Skeletal muscle satellite cell (primary cell): Measurements from ENCODE around the gene AP2S1.
"Not testable (repeated sequence)": the region's sequence is repeated elsewhere in the genome, so short reads cannot be mapped to it uniquely, and the experiment has no call there.

ENCODE experiments used
- H3K27me3 ChIP-seq: 2 replicates; pipeline ENCODE4 v1.7.0; 2013; ENCODE audit warnings: low read length; ENCODE audit not compliant: control insufficient read depth, insufficient read depth
- H3K36me3 ChIP-seq: 2 replicates; pipeline ENCODE4 v1.7.0; 2013; ENCODE audit warnings: mild to moderate bottlenecking, control low read depth, low read length; ENCODE audit not compliant: insufficient read depth
- H3K4me1 ChIP-seq: 2 replicates; pipeline ENCODE4 v1.7.0; 2013; ENCODE audit warnings: low read length; ENCODE audit not compliant: control insufficient read depth, insufficient read depth
- H3K4me2 ChIP-seq: 2 replicates; pipeline ENCODE4 v1.7.0; 2013; ENCODE audit warnings: mild to moderate bottlenecking, low read length
- H3K4me3 ChIP-seq: 2 replicates; pipeline ENCODE4 v1.7.0; 2013; ENCODE audit warnings: low read length
- H3K9ac ChIP-seq: 2 replicates; pipeline ENCODE4 v1.7.0; 2013; ENCODE audit warnings: mild to moderate bottlenecking, low read depth, low read length, moderate library complexity
- H3K9me3 ChIP-seq: replicated peaks from 2 replicates; pipeline ENCODE4 v1.7.0; 2013; ENCODE audit warnings: mild to moderate bottlenecking, control low read depth, low read length

AP2S1 gene

DNA sequence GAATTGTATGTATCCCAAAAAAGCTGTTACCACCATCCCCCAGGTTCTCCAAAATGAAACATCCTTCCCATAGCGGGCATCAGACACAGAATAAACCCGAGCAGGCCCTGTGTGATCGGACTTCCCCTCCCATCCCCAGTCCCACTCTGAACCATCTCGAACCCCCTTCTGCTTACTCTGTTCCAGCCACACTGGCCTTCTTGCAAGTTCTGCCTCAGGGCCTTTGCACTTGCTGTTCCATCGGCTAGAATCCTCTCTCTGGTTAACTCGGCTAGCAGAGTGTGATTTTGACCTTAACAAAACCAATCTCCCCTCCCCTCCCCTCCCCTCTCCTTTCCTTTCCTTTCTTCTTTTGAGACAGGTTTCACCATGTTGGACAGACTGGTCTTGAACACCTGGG, 15.7 kb downstream of the AP2S1 start:
- Histone ChIP-seq H3K4me2 (no peak overlapping the region), H3K9ac (no peak overlapping the region), H3K4me1 (no peaks in the 10 kb centered on the region), H3K4me3 (no peak overlapping the region), H3K36me3 (peaks cover 25% of the 10 kb centered on the region), H3K27me3 (no peaks in the 10 kb centered on the region), H3K9me3 (no peaks in the 10 kb centered on the region)

DNA sequence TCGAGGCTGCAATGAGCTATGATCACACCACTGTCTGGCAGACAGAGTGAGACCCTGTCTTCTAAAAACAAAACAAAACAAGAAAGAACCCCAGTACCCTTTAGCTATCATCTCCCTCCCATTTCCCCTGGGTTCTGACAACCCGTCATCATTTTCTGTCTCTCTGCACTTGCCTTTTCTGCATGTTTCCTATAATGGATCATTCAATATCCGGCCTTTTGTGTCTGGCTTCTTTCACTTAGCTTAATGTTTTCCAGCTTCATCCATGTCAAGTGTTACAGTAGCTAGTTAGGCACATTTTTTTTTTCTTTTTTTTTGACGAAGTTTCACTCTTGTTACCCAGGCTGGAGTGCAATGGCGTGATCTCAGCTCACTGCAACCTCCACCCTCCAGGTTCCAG, 16.5 kb downstream of the AP2S1 start:
- Histone ChIP-seq H3K4me2 (no peak overlapping the region), H3K4me1 (no peaks in the 10 kb centered on the region), H3K36me3 (peaks cover 17% of the 10 kb centered on the region), H3K4me3 (no peak overlapping the region), H3K27me3 (no peaks in the 10 kb centered on the region), H3K9ac (no peak overlapping the region), H3K9me3 (no peaks in the 10 kb centered on the region)

DNA sequence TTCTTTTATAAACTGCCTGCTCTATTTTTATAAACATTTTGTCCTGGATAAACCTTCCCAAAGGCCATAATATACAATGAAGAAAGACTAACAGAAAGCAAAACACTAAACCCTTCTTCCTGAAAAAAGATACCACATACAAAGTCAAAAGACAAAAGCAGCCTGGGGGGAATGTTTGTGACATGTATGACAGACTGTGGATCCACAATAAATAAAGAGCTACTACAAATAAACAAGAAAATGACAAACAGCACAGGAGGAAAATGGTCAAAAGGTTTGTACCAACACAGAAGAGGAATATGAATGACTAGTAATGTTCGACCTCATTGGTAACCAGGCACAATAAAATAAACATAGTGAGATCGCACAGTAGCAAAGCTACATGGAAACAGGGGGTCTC, 19.8 kb downstream of the AP2S1 start:
- H3K4me1 ChIP-seq: no peaks in the 10 kb centered on the region
- no peak overlapping the region for H3K9ac ChIP-seq
- H3K4me2 ChIP-seq: no peak overlapping the region
- no peak overlapping the region for H3K4me3 ChIP-seq
- H3K27me3 ChIP-seq: no peaks in the 10 kb centered on the region
- no peaks in the 10 kb centered on the region for H3K9me3 ChIP-seq
- peaks cover 4% of the 10 kb centered on the region for H3K36me3 ChIP-seq

DNA sequence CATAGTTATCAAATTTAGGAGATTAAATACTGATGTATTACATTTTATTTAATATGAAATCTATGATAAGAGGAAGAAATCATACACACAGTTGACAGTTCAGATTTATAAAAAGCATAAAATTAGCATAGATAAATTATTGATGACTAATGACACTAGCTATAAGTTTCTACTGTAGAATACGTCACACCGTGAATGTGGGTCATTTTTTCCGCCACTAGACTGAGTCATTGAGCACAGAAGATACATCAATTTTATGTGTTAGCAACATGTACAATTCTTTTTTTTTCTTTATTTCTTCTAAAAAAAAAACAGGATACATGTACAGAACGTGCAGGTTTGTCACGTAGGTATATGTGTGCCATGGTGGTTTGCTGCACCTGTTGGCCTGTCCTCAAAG, 22.2 kb downstream of the AP2S1 start:
- H3K27me3 ChIP-seq: no peaks in the 10 kb centered on the region
- no peak overlapping the region for H3K4me2 ChIP-seq
- no peak overlapping the region for H3K9ac ChIP-seq
- H3K4me3 ChIP-seq: no peak overlapping the region
- no peaks in the 10 kb centered on the region for H3K4me1 ChIP-seq
- no peaks in the 10 kb centered on the region for H3K9me3 ChIP-seq
- no peaks in the 10 kb centered on the region for H3K36me3 ChIP-seq

DNA sequence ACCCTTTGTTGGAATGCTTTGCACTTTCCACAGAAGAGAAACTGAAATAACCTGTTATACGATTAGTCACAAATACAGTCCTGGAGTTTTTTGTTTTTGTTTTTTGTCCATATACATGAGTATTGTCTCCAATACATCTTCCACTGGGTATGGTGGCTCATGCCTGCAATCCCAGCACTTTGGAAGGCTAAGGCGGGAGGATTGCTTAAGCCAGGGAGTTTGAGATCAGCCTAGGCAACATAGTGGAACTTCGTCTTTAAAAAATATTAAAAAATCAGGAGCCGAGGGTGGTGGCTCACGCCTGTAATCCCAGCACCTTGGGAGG, 25.0 kb downstream of the AP2S1 start:
- Histone ChIP-seq H3K36me3 (no peaks in the 10 kb centered on the region), H3K9ac (no peak overlapping the region), H3K4me3 (no peak overlapping the region), H3K4me1 (peaks cover 3% of the 10 kb centered on the region), H3K9me3 (no peaks in the 10 kb centered on the region), H3K4me2 (no peak overlapping the region), H3K27me3 (no peaks in the 10 kb centered on the region)

DNA sequence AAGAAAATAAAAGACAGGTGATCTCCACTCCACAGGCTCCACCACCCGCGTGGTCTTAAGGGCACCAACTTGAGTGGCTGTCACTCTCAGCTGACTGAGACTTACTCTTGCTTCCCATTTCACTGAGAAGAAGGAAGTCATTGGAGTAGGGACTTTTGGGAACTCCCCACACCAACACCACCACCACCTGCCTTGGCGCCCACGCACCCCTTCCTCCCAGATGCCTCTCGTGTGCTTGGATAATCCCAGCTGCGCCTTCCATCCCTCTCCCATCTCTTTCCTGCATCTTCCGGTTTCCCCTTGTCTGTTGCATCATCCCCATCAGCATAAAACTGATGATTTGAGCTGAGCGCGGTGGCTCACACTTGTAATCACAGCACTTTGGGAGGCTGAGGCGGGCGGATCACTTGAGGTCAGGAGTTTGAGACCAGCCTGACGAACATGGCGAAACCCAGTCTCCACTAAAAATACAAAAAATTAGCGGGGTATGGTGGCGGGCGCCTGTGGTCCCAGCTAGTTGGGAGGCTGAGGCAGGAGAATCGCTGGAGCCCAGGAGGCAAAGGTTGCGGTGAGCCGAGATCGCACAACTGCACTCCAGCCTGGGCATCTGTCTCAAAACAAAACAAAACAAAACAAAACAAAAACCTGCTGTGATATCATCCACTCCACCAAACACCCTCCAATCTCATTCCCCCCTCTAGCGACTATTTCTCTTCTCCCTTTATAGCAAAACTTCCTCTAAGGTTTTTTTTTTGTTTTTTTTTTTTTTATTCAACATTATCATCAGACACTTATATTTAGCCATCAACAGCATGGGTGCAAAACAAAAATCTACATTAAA, 25.5 kb downstream of the AP2S1 start:
- Histone ChIP-seq H3K4me3 (no peak overlapping the region), H3K27me3 (no peaks in the 10 kb centered on the region), H3K9me3 (no peaks in the 10 kb centered on the region), H3K4me2 (no peak overlapping the region), H3K4me1 (peaks cover 3% of the 10 kb centered on the region), H3K9ac (no peak overlapping the region), H3K36me3 (no peaks in the 10 kb centered on the region)

DNA sequence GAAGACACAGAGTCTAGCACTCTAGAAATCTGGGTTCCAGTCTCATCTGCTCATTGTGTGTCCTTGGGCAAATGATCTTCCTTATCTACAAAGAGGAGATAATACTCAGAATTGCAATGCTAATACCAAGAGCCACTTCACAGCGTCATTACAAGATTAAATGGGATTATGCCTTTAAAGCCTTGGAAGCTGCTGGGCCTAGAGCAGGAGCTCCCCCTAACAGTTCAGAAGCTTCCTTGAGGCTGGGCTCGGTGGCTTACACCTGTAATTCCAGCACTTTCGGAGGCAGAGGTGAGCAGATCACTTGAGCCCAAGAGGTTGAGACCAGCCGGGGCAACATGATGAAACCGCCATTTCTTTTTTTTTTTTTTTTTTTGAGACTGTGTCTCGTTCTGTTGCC, 27.6 kb downstream of the AP2S1 start:
- Histone ChIP-seq H3K4me1 (peaks cover 3% of the 10 kb centered on the region), H3K9ac (no peak overlapping the region), H3K4me3 (no peak overlapping the region), H3K27me3 (no peaks in the 10 kb centered on the region), H3K4me2 (no peak overlapping the region), H3K36me3 (no peaks in the 10 kb centered on the region), H3K9me3 (no peaks in the 10 kb centered on the region)

DNA sequence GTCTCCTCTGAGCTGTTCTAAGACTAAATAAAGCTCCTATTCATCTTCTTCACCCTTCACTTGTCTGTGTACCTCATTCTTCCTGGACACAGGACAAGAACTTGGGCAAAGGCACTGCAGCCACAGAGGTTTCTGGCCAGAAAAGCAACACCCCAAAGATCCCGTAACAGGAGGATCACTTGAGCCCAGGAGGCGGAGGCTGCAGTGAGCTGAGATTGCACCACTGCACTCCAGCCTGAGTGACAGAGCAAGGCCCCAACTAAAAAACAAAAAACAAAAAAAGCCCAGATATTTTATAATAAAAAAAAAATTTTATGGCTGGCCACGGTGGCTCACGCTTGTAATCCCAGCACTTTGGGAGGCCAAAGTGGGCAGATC, 28.2 kb downstream of the AP2S1 start:
- not testable (repeated sequence) for H3K4me3 ChIP-seq, H3K9me3 ChIP-seq, H3K27me3 ChIP-seq, H3K36me3 ChIP-seq, H3K4me1 ChIP-seq, H3K9ac ChIP-seq, H3K4me2 ChIP-seq

DNA sequence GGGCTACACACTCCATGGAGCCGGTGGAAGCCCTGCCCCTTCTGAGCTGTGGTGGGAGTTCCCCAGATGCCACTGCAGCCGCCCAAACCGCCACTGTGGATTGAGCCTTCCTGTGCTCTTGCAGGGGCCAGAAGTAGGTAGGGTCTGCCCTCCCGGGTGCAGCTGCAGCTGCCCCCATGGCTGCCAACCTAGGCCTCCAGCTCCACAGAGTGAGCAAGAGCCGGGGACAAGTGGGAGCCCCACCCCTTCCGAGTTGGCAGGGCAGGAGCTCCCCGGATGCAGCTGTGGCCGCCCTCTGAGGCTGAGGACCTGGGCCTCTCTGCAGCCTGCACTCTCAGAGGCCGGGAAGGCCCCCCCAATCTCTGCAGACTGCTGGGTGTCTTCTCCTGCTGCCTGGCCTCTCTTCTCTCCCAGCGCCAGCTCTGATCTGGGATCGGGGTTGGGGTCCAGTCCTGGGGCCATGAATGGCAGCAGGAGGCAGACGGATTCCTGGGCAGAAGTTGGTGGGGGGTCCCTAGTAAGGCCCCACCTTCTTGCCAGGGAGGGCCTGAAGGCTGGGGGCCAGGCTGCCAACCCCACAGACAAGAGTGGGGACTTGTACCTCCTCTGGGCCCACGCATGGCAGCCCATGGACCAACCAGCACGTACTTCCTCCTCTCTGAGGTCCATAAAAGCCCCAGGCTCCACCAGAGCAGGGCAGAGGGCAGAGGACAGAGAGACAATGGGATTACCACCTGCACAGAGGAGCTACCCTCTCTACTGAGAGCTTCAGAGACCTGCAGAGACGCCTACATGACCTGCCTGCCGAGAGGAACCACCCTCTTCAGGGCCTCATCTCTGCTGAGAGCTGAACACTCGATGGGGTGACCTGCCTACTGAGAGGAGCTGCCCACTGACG, 28.9 kb downstream of the AP2S1 start:
- Histone ChIP-seq H3K9me3 (no peaks in the 10 kb centered on the region), H3K36me3 (no peaks in the 10 kb centered on the region), H3K27me3 (no peaks in the 10 kb centered on the region), H3K4me3 (no peak overlapping the region), H3K9ac (no peak overlapping the region), H3K4me1 (peaks cover 3% of the 10 kb centered on the region), H3K4me2 (no peak overlapping the region)

DNA sequence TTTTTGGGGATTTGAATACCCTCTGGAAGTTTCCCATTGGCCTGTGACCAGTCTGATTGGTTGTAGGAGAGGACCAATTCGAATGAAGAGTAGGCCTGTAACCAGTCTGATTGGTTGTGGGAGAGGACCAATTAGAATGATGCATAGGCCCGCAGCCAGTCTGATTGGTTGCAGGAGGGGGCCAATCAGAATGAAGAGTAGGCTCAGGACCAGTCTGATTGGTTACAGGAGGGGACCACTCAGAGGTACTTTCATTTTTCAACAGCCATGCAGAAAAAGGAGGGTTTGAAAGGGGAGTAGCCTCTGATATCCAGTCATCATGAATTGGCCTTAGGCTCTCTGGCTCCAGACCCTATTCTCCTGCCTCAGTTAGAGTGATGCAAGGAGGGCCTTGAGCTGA, 31.8 kb downstream of the AP2S1 start:
- Histone ChIP-seq H3K27me3 (no peaks in the 10 kb centered on the region), H3K9me3 (no peaks in the 10 kb centered on the region), H3K36me3 (no peaks in the 10 kb centered on the region), H3K9ac (no peak overlapping the region), H3K4me2 (no peak overlapping the region), H3K4me3 (no peak overlapping the region), H3K4me1 (peaks cover 3% of the 10 kb centered on the region)

DNA sequence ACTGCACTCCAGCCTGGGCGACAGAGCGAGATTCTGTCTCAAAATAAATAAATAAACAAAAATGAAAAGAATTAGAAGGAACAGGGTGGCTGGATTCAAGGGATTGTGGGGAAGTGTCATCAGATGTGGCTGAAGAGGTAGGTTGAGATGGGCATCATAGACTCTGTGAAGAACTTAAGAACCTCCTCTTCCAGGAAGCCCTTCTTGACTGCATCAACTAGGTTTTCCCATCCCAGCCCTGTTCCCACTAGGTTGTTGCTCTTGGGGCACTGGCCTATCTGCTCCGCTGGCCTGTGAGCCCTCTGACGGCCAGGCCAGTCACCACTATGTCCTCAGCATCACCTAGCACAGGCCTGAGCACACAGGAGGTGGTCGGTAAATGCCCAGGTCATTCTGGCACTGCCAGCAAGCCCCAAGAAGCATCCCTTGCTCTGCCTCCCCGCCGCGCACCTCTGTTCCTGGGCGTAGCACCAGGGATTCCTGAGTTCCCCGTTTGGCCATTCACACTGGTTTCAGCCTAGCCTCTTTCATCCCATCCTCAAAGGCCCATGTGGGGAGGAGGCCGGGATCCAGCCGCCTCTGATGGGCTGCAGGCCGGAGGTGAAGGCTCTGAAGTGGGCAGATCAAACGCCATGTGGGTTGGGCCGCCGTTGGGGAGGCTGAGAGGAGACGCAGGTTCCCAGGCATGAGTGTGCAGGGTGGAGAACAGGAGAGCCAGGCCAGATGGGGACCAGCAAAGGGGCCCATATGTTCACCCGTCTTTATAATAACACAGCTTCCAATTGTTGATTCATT, 34.6 kb downstream of the AP2S1 start:
- H3K4me1 ChIP-seq: no peaks in the 10 kb centered on the region
- no peak overlapping the region for H3K9ac ChIP-seq
- no peak overlapping the region for H3K4me2 ChIP-seq
- no peaks in the 10 kb centered on the region for H3K36me3 ChIP-seq
- H3K27me3 ChIP-seq: no peaks in the 10 kb centered on the region
- H3K4me3 ChIP-seq: no peak overlapping the region
- H3K9me3 ChIP-seq: no peaks in the 10 kb centered on the region
